Sigmoid colon (tissue), 7 donors: ENCODE measurements around the gene TMEM176A. TPM values are rescaled to one million over a fixed set of nuclear protein-coding genes. Genes with fewer than 3 reads are reported as not detected.
"Not testable (repeated sequence)": the region's sequence is repeated elsewhere in the genome, so short reads cannot be mapped to it uniquely, and the experiment has no call there.

Source experiments
- DNase-seq: peaks from one replicate; pipeline ENCODE4 v3.0.0-alpha.2; 2019
- H3K27ac ChIP-seq, 4 donors: fragments of 200-600 bp; sonication (generic); one replicate each; pipeline ENCODE4 v1.5.1; 2016 to 2019; ENCODE audit warnings: mild to moderate bottlenecking in 1 of 4
- H3K27me3 ChIP-seq, 3 donors: fragments of 200-600 bp; sonication (generic); one replicate each; pipeline ENCODE4 v1.5.1; 2019; ENCODE audit warnings: mild to moderate bottlenecking in 1 of 3
- H3K36me3 ChIP-seq, 4 donors: fragments of 200-600 bp; sonication (generic); one replicate each; pipeline ENCODE4 v1.5.1; 2016 to 2019
- H3K4me1 ChIP-seq, 4 donors: fragments of 200-600 bp; sonication (generic); one replicate each; pipeline ENCODE4 v1.5.1; 2017 to 2019
- H3K4me3 ChIP-seq, 4 donors: fragments of 200-600 bp; sonication (generic); one replicate each; pipeline ENCODE4 v1.5.1; 2017 to 2019; ENCODE audit warnings: mild to moderate bottlenecking in 2 of 4, moderate library complexity in 1 of 4
- H3K9me3 ChIP-seq, 4 donors: fragments of 200-600 bp in 3 of 4; sonication (generic) in 3 of 4; one replicate each; pipeline versions ENCODE4 v1.5.1 to v1.6.1; 2013 to 2019
- CTCF ChIP-seq, 4 experiments: fragments of 450-650 bp in 3 of 4; fragments of 200-600 bp in 1 of 4; IDR thresholded peaks; one replicate each; pipeline ENCODE4 v1.5.1; 2016 to 2019; ENCODE audit warnings: antibody characterized with exemption in 4 of 4, mild to moderate bottlenecking in 3 of 4, moderate library complexity in 2 of 4
- EP300 ChIP-seq, 4 donors: sonication (generic); formaldehyde crosslinking; IDR thresholded peaks; one replicate each; pipeline ENCODE4 v1.6.1; 2017; ENCODE audit warnings: antibody characterized with exemption in 4 of 4
- POLR2A ChIP-seq, 2 donors: fragments of 450-650 bp; IDR thresholded peaks; one replicate each; pipeline ENCODE4 v1.6.1; 2016; ENCODE audit warnings: antibody characterized with exemption in 2 of 2, mild to moderate bottlenecking in 2 of 2, moderate library complexity in 2 of 2
- POLR2AphosphoS5 ChIP-seq, 4 donors: sonication (generic); formaldehyde crosslinking; IDR thresholded peaks; one replicate each; pipeline ENCODE4 v1.6.1; 2017; ENCODE audit warnings: antibody characterized with exemption in 4 of 4
- WGBS, 2 donors: extraction: QIAGEN DNeasy Blood & Tissue Kit; methylation state at CpG; one replicate each; pipeline ENCODE4 v1.1.7; 2013; 5-methylcytosine and 5-hydroxymethylcytosine counted together
- intact Hi-C: fragments of 100-400 bp; cut with DNase I; formaldehyde crosslinking; loops from one replicate; pipeline ENCODE4 v1.15.1; 2023
- polyA plus RNA-seq, 3 donors: library from polyadenylated mRNA; stranded (reverse); fragments of 200-250 nt; gene quantifications; one replicate each; pipeline ENCODE4 v1.2.3, GENCODE V29; 2013
- total RNA-seq, 4 donors: library from RNA; depleted of rRNA; stranded (reverse); fragments of >200 nt; gene quantifications; one replicate each; pipeline ENCODE4 v1.1.0, GENCODE V29; 2016
- donor health status: healthy with polysubstance abuse.
- donor health status: Bipolar disorder and iron deficiency.
- donor health status: healthy.

TMEM176A gene
- total and polyA plus RNA-seq, 7 donors, result 19.9 to 150 (median 28.1) TPM

DNA sequence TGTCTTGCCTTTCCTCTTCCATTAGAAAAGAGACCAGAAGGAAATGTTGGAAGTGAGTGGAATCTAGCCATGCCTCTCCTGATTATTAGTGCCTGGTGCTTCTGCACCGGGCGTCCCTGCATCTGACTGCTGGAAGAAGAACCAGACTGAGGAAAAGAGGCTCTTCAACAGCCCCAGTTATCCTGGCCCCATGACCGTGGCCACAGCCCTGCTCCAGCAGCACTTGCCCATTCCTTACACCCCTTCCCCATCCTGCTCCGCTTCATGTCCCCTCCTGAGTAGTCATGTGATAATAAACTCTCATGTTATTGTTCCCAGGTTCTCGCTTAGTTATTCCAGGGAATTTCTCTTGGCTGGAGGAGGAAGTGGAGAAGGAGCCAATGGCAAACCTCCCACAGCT, 4.2 kb downstream of the TMEM176A start:
- DNase-seq, result no peak
- Histone ChIP-seq H3K36me3 (peaks cover 0 to 10% (median 0%) of the 10 kb centered on the region in 4 donors), H3K27ac (no peak overlapping the region), H3K4me1 (peaks cover 0 to 16% (median 13%) of the 10 kb centered on the region in 4 donors), H3K9me3 (peaks cover 0 to 14% (median 10%) of the 10 kb centered on the region in 4 donors), H3K27me3 (peaks cover 12 to 35% (median 18%) of the 10 kb centered on the region in 3 donors), H3K4me3 (no peak overlapping the region)
- TF ChIP-seq POLR2A (IDR thresholded peaks at IDR 0.05) (no peak), CTCF (IDR thresholded peaks at IDR 0.05) (no peak), EP300 (IDR thresholded peaks at IDR 0.05) (no peak), POLR2AphosphoS5 (IDR thresholded peaks at IDR 0.05) (no peak)
- intact Hi-C loops, result no loop called here
- WGBS, 2 donors, result 90 to 94% methylated on average over 5 of the region's 5 CpGs

- DNase-seq, result no peak
- intact Hi-C loops, result no loop called here
- H3K4me1 ChIP-seq, result peaks cover 0 to 5% (median 3%) of the 10 kb centered on the region in 4 donors
- peaks cover 2 to 25% (median 8%) of the 10 kb centered on the region in 3 donors for H3K27me3 ChIP-seq
- TF ChIP-seq POLR2A (IDR thresholded peaks at IDR 0.05) (no peak), EP300 (IDR thresholded peaks at IDR 0.05) (no peak), POLR2AphosphoS5 (IDR thresholded peaks at IDR 0.05) (no peak), CTCF (IDR thresholded peaks at IDR 0.05) (no peak)
- H3K36me3 ChIP-seq, result peaks cover 0 to 10% (median 0%) of the 10 kb centered on the region in 4 donors
- H3K9me3 ChIP-seq, result peaks cover 0 to 14% (median 10%) of the 10 kb centered on the region in 4 donors
- H3K27ac ChIP-seq, result no peak overlapping the region
- no peak overlapping the region for H3K4me3 ChIP-seq
Observed at GRCh38 chr7:150805864-150806263, 5.3 kb downstream of the TMEM176A start.

- peaks cover 0 to 19% (median 2%) of the 10 kb centered on the region in 3 donors for H3K27me3 ChIP-seq
- H3K36me3 ChIP-seq, result peaks cover 0 to 10% (median 0%) of the 10 kb centered on the region in 4 donors
- no peak overlapping the region for H3K27ac ChIP-seq
- no peak for DNase-seq
- H3K4me3 ChIP-seq, result no peak overlapping the region
- H3K9me3 ChIP-seq, result peaks cover 0 to 14% (median 10%) of the 10 kb centered on the region in 4 donors
- WGBS, 2 donors, result 97 to 98% methylated on average over 3 of the region's 3 CpGs
- intact Hi-C loops, result no loop called here
- TF ChIP-seq EP300 (IDR thresholded peaks at IDR 0.05) (no peak), CTCF (IDR thresholded peaks at IDR 0.05) (no peak), POLR2A (IDR thresholded peaks at IDR 0.05) (no peak), POLR2AphosphoS5 (IDR thresholded peaks at IDR 0.05) (no peak)
- no peaks in the 10 kb centered on the region for H3K4me1 ChIP-seq
Observed at GRCh38 chr7:150806454-150806853, 5.9 kb downstream of the TMEM176A start.

DNA sequence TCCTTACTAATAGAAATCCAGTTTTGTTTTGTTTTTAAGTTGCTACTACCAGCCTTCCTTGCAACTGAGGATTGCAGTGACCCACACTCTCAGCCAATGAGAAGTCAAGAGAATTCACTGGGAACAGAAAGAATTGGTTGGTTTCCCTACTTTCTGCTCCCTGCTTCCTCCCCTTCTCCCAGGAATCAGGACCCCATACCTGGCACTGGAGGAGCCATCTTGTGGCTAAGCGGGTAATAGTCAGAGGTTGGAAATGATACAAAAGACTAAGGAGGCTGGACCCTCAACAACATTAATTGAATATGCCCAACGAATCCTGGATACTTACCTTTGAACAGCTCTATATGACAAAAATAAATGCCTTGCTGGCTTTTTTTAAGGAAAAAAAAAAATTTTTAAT, 6.3 kb downstream of the TMEM176A start:
- TF ChIP-seq POLR2A (IDR thresholded peaks at IDR 0.05), result no peak
- TF ChIP-seq EP300 (IDR thresholded peaks at IDR 0.05), result no peak
- TF ChIP-seq POLR2AphosphoS5 (IDR thresholded peaks at IDR 0.05), result no peak
- no peak for TF ChIP-seq CTCF (IDR thresholded peaks at IDR 0.05)
- Histone ChIP-seq H3K27me3 (peaks cover 0 to 15% (median 0%) of the 10 kb centered on the region in 3 donors), H3K4me1 (no peaks in the 10 kb centered on the region), H3K36me3 (peaks cover 0 to 10% (median 0%) of the 10 kb centered on the region in 4 donors), H3K9me3 (peaks cover 0 to 14% (median 10%) of the 10 kb centered on the region in 4 donors), H3K4me3 (no peak overlapping the region), H3K27ac (no peak overlapping the region)
- intact Hi-C loops, result no loop called here
- 92 to 94% methylated on average over 2 of the region's 2 CpGs for WGBS, 2 donors
- no peak for DNase-seq

DNA sequence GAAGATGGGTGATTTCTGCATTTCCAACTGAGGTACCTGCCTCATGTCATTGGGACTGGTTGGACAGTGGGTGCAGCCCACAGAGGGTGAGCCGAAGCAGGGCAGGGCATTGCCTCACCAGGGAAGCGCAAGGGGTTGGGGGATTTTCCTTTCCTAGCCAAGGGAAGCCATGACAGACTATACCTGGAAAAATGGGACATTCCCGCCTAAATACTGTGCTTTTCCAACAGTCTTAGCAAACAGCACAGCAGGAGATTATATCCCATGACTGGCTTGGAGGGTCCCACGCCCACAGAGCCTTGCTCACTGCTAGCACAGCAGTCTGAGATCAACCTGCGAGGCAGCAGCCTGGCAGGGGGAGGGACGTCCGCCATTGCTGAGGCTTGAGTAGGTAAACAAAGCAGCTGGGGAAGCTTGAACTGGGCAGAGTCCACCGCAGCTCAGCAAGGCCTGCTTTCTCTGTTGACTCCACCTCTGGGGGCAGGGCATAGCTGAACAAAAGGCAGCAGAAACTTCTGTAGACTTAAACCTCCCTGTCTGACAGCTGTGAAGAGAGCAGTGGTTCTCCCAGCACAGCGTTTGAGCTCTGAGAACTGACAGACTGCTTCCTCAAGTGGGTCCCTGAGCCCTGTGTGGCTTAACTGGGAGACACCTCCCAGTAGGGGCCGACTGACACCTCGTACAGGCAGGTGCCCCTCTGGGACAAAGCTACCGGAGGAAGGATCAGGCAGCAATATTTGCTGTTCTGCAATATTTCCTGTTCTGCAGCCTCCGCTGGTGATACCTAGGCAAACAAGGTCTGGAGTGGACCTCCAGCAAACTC, 7.3 kb downstream of the TMEM176A start:
- H3K4me3 ChIP-seq, intact Hi-C loops, H3K27me3 ChIP-seq, DNase-seq, H3K36me3 ChIP-seq, H3K27ac ChIP-seq, H3K4me1 ChIP-seq: not testable (repeated sequence)
- H3K9me3 ChIP-seq, result peaks cover 0 to 14% (median 10%) of the 10 kb centered on the region in 4 donors
- 32 to 67% methylated on average over 13 of the region's 13 CpGs for WGBS, 2 donors
